Left lung (tissue), 10 donors: ENCODE measurements around the gene FGGY. TPM values are rescaled to one million over a fixed set of nuclear protein-coding genes. Genes with fewer than 3 reads are reported as not detected.

ENCODE experiments used
- ATAC-seq: fragments of 200-7000 bp; cut with Tn5 transposase; one replicate; pipeline ENCODE4 v1.9.1; 2020; ENCODE audit warnings: moderate library complexity
- DNase-seq, 4 donors: peaks; one replicate each; pipeline ENCODE4 v3.0.0-alpha.2; 2013 to 2020
- H3K27ac ChIP-seq, 2 donors: fragments of 200-600 bp; sonication (generic) in 1 of 2; one replicate each; pipeline versions ENCODE4 v1.5.0 to v1.8.0; 2020 to 2021
- H3K27me3 ChIP-seq, 2 donors: fragments of 200-600 bp; sonication (generic) in 1 of 2; one replicate each; pipeline versions ENCODE4 v1.5.0 to v1.8.0; 2020 to 2021
- H3K36me3 ChIP-seq, 2 donors: fragments of 200-600 bp; sonication (generic) in 1 of 2; one replicate each; pipeline versions ENCODE4 v1.5.0 to v1.8.0; 2020 to 2021
- H3K4me1 ChIP-seq, 2 donors: fragments of 200-600 bp; one replicate each; pipeline ENCODE4 v1.8.0; 2021
- H3K4me3 ChIP-seq, 2 donors: fragments of 200-600 bp; sonication (generic) in 1 of 2; one replicate each; pipeline versions ENCODE4 v1.5.0 to v1.8.0; 2020 to 2021; ENCODE audit warnings: mild to moderate bottlenecking in 1 of 2
- H3K9me3 ChIP-seq, 2 donors: fragments of 200-600 bp; sonication (generic) in 1 of 2; one replicate each; pipeline versions ENCODE4 v1.5.0 to v1.8.0; 2020 to 2021
- CTCF ChIP-seq, 2 donors: fragments of 200-600 bp; sonication (generic) in 1 of 2; IDR thresholded peaks; one replicate each; pipeline versions ENCODE4 v1.5.0 to v1.8.0; 2021; ENCODE audit warnings: antibody characterized with exemption in 2 of 2
- intact Hi-C, 2 donors: fragments of 100-400 bp; cut with DNase I; formaldehyde crosslinking; loops; one replicate each; pipeline versions ENCODE4 v1.11.2 to v1.14.2; 2022
- polyA plus RNA-seq, 6 donors: library from polyadenylated mRNA; unstranded; fragments of 120-200 nt; gene quantifications; one replicate each; pipeline ENCODE4 v1.2.1, GENCODE V29; 2013; ENCODE audit not compliant: insufficient read length in 6 of 6
- total RNA-seq, 2 donors: library from RNA; stranded (reverse); fragmentation: NEBNext Ultra II Directional; extraction: Animal tissue kit (Norgen Biotek cat#: 25700); gene quantifications; one replicate each; pipeline ENCODE4 v1.2.1, GENCODE V29; 2021
- donor health status: DM: no; HTN: yes; CAD: no.
- donor health status: DM: no; HTN: no; CAD: no.

FGGY gene
- total and polyA plus RNA-seq, 8 donors: 13.5 to 22.7 (median 18.4) TPM

GRCh38 chr1:59752556-59753414 is 455.9 kb downstream of the FGGY start:
- Histone ChIP-seq H3K27ac (peak overlapping the region in 1 of 2 donors; percentile 71), H3K4me1 (peaks cover 5 to 15% of the 10 kb centered on the region in 2 donors), H3K27me3 (no peaks in the 10 kb centered on the region), H3K36me3 (no peaks in the 10 kb centered on the region), H3K9me3 (no peaks in the 10 kb centered on the region), H3K4me3 (no peak overlapping the region)
- ATAC-seq (no peak), DNase-seq (no peak)
- no peak for TF ChIP-seq CTCF (IDR thresholded peaks at IDR 0.05)
- intact Hi-C loops: no loop called here

- peaks cover 10 to 35% of the 10 kb centered on the region in 2 donors for H3K4me1 ChIP-seq
- H3K9me3 ChIP-seq: no peaks in the 10 kb centered on the region
- no peak overlapping the region for H3K27ac ChIP-seq
- H3K36me3 ChIP-seq: no peaks in the 10 kb centered on the region
- DNase-seq (no peak), ATAC-seq (no peak)
- intact Hi-C loops: no loop called here
- H3K27me3 ChIP-seq: no peaks in the 10 kb centered on the region
- TF ChIP-seq CTCF (IDR thresholded peaks at IDR 0.05): no peak
- no peak overlapping the region for H3K4me3 ChIP-seq
Measured at GRCh38 chr1:59755069-59755685, 458.3 kb downstream of the FGGY start.

- Histone ChIP-seq H3K4me3 (no peak overlapping the region), H3K9me3 (no peaks in the 10 kb centered on the region), H3K4me1 (peaks cover 5 to 23% of the 10 kb centered on the region in 2 donors), H3K36me3 (no peaks in the 10 kb centered on the region), H3K27me3 (no peaks in the 10 kb centered on the region), H3K27ac (no peak overlapping the region)
- TF ChIP-seq CTCF (IDR thresholded peaks at IDR 0.05): no peak
- ATAC-seq: peak; percentile 49
- intact Hi-C loops: no loop called here
- DNase-seq: no peak
Measured at GRCh38 chr1:59757197-59757747, 460.4 kb downstream of the FGGY start.

- ATAC-seq: peak; percentile 97
- intact Hi-C loops: no loop called here
- Histone ChIP-seq H3K27me3 (no peaks in the 10 kb centered on the region), H3K4me3 (no peak overlapping the region), H3K27ac (peak overlapping the region in 1 of 2 donors; percentile 51), H3K36me3 (no peaks in the 10 kb centered on the region), H3K9me3 (no peaks in the 10 kb centered on the region), H3K4me1 (peaks cover 5 to 23% of the 10 kb centered on the region in 2 donors)
- TF ChIP-seq CTCF (IDR thresholded peaks at IDR 0.05): peak; percentile 93 to 95
- peak; percentile 83 to 93 (median 88) for DNase-seq
Measured at GRCh38 chr1:59759156-59759925, 462.4 kb downstream of the FGGY start.
